ENCODE measurements around the gene CCDC106.

CCDC106 gene

DNA sequence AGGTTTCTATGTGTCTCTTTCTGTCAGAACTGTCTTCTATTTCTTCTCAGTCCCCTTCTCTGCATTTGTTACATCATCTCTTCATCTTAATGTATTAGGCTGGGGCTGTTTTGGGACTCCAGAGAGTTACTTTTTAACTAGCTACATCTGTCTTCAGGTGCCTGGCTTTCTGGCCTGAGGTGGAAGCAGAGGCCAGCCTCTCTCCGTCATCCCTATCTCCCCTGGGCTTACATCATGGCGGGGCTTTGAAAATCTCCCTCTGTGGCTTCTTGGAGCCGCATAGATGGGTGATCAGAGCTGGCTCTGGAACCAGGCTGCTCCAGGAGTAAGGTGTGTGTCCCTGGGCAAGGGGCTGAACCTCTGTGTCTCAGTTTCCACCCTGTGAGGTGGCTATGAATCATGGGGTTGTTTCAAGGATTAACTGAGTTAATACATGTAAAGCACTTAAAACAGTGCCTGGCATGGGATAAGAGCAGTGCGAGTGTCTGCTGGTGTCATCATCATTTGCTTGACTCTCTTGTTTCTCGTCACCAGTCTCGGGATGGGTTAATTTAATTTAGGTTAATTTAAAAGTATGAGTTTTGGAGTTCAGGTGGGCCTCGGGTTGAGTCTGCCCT is 29.0 kb downstream of the CCDC106 start:
- in situ Hi-C loops (cut with MboI; ENCODE audit: low pct_unique_long_range_greater_than_20kb, low sequenced_read_pairs): no loop called here
- DNase-seq: no peak

DNA sequence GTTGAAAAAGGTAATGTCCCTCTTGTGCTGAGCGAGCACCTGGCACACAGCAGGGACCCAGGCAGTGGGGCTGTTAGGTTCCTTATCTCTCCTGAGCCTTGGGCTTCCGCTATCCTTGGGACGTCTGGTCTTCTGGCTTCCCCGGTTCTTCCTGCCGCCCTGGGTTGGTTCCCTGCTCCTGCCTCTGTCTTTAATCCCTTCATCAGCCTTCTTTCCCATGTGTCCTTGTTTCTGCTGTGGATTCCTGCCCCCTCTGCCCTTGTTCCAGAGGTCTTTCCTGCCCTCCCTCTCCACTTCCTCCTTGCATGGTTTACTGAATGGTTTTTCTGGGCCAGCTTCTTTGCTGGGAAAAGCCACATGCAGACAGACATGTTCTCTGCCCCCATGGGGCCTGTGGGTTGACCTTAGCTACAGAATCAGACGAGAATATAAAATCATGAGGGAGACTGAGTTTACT is 29.6 kb downstream of the CCDC106 start:
- no peak for DNase-seq
- in situ Hi-C loops (cut with MboI; ENCODE audit: low pct_unique_long_range_greater_than_20kb, low sequenced_read_pairs): no loop called here

DNA sequence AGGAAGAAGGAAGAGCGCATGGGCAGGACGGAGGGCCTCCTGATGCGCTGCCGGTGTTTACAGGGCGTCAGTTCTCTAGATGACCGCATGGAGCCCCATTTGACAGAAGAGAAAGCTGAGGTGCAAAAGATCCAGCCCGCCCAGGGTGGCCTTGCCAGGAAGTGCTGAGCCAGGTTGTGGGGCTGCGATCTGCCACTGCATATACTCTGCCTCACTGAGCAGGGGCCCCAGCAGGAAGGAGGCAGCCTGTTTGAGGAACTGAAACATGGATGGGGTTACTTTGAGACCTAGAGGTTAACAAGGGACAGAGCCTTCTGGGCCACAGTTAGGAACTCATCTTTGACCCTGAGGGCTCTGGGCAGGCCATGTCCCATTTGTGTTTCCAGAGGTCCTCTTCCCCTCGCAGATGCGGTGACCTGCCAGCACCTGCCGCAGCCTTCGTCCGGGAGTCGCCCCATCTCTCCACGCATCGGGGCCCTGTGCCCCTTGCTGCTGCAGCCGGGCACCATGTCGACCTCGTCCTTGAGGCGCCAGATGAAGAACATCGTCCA is 30.2 kb downstream of the CCDC106 start:
- in situ Hi-C loops (cut with MboI; ENCODE audit: low pct_unique_long_range_greater_than_20kb, low sequenced_read_pairs): no loop called here
- DNase-seq: peak; percentile 64

DNA sequence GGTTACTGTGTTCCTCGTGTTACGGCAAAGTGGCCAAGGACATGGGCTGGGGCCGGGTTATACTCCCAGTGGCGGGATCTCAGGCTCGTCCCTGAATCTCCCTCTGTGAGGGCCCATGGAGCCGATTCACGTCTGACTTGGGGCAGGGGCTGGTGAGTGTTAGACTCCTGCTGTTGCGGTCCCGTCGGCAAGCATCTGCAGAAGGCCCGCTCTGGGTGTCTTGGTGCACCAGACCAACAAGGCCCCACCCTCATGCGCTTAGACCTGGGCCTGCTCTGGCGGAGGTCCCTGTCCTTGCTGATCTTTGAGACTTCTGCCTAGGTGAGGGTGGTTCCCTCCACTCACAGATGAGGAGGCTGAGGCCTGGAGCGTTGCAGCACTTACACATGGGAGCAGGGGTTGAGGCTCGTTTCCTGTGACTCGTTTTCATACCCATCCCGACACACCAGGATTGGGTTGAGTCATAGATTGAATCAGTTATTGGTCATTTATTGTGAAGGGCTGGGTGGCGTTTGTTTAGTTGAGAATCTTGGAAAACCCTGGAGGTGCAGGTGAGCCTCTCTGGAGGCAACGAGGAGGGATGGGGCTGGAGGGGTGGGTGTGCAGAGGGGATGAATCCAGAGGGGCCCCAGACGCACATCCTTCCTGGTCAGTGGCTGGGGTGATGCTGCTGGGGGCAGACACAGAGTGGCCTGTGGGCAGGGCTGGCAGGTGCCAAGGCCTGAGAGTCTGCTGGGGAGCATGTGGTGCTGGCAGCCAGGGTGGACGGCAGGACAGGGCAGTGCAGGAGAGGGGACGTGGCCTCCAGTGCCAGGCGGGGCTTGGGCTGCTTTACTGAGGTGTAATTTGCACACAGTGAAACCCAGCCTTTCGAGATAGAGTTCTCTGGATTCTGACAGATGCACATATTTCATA is 31.6 kb downstream of the CCDC106 start:
- in situ Hi-C loops (cut with MboI; ENCODE audit: low pct_unique_long_range_greater_than_20kb, low sequenced_read_pairs): no loop called here
- DNase-seq: no peak

DNA sequence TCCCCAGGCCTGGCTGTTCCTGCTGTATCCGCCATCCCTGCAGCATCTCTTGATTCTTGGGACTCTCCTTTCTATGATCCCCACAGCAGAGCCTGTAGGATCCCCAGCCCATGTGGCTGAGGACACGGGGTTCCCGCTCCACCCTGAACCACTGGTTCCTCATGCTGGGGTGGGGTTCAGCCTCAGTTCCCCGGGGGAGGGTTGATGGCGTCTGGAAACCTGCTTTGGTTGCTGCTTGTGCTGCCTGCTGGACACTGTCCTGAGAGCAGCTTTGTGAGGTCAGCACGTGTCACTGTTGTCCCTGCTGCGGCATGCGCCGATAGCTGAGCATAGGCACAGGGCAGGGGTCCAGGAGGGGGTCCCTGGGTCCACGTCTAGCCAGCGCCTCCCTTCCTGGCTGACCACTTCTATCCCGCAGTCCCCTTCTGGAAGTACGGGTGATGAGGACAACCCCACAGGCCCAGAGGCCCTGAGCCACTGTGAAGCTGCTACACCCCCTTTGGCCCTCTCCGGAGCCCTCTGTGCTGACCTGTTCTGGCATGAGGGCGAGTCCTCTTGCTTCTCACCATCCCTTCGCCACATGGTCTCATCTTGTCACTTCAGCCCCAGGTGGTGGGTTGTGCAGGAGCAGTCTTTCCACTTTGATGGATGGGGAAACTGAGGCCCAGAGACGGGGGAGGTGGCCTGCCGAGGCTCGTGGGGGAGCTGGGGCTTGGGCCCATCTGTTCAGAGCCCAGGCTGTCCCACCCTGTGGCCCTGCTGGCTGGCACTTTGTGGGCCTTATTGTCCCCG is 32.5 kb downstream of the CCDC106 start:
- in situ Hi-C loops (cut with MboI; ENCODE audit: low pct_unique_long_range_greater_than_20kb, low sequenced_read_pairs): no loop called here
- no peak for DNase-seq

DNA sequence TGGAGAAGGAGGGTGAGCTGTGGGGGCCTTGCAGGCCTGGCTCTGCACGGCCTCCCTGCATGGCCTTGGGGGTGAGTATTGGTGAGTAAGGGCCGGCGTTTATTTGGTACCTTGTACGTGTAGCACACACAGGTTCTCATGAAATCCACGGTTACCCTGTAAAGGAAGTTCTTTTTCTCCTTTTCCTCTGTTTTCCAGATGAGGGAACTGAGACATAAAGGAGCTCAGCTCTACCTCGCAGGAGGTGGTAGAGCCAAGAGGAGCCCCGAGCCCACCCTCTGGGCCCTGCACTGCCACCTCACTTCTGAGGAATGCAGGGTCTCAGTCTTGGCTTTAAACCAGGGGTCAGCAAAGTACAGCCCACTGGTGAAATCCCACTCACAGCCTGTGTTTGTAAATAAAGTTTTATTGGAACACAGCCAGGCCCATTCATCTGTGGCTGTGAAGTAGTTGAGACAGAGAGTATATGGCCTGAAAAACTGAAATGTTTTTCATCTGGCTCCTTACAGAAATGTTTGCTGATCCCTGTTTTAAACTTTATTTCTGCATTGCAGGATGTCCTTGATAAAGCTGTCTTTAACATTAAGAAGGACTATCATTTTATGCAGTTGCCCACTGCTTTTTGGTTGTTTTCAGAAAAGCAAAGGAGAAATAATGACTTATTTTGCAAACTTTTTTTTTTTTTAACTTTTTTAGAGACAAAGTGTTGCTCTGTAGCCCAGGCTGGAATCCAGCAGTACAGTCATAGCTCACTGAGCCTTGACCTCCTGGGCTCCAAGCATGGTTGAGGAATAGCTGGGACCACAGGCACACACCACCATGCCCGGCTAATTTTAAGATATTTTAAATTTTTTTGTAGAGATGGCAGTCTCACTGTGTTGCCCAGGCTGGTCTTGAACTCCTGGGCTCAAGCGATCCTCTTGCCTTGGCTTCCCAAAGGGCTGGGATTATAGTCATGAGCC is 33.4 kb downstream of the CCDC106 start:
- DNase-seq: no peak
- in situ Hi-C loops (cut with MboI; ENCODE audit: low pct_unique_long_range_greater_than_20kb, low sequenced_read_pairs): no loop called here

DNA sequence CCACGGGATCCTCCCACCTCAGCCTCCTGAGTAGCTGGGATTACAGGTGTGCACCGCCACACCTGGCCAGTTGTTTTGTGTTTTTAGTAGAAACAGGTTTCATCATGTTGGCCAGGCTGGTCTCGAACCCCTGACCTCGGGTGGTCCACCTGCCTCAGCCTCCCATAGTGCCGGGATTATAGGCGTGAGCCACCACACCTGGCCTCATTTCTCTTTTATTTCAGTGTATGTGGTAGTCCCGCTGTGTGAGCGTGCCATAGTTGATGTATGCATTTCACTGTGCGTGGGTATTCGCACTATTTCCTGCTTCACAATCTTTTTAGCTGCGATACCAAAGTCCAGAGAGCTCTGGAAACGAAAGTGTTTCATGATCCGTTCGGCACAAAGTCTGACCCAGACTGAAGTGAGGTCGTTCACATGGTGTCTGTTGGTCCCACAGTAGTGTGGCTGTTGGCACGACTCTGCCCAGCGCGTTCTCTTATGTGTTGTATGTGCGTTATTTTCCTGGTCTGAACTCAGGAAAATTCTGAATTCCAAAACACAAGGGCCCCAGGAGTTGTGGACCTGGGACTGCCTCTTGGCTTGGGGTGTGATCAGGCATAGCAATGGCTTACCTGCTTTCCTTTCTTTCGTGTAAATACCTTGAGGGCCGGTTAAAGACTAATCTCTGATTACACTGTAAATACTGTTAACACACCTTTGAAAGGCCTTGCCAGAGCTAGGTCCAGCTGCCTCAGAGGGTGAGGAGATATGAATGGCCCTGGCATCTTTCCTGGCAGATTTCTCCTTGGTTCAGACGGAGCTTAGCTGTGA is 35.6 kb downstream of the CCDC106 start:
- in situ Hi-C loops (cut with MboI; ENCODE audit: low pct_unique_long_range_greater_than_20kb, low sequenced_read_pairs): no loop called here
- DNase-seq: no peak

DNA sequence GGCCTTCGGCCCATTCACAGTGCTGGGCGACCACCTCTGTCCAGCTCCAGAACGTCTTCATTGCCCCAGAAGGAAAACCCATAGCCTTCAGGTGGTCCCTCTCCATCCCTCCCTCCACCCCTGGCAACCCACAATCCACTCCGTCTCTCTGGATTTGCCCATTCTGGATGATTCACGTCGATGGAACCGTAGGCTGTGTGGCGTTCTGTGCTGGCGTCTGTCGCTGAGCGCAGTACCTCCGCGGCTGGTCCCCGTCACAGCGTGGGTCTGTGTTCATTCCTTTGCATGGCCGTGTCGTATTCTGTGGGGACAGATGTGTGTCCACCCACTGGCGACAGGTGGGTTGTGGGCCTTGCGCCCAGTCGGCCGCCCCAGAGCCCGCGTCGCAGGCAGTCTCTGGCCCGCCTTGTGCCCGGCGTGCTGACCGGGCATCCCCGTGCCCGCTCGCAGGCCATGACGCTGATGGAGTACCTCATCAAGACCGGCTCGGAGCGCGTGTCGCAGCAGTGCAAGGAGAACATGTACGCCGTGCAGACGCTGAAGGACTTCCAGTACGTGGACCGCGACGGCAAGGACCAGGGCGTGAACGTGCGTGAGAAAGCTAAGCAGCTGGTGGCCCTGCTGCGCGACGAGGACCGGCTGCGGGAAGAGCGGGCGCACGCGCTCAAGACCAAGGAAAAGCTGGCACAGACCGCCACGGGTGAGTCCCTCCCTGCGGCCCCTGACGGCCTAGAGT is 37.1 kb downstream of the CCDC106 start:
- DNase-seq: no peak
- in situ Hi-C loops (cut with MboI; ENCODE audit: low pct_unique_long_range_greater_than_20kb, low sequenced_read_pairs): no loop called here

DNA sequence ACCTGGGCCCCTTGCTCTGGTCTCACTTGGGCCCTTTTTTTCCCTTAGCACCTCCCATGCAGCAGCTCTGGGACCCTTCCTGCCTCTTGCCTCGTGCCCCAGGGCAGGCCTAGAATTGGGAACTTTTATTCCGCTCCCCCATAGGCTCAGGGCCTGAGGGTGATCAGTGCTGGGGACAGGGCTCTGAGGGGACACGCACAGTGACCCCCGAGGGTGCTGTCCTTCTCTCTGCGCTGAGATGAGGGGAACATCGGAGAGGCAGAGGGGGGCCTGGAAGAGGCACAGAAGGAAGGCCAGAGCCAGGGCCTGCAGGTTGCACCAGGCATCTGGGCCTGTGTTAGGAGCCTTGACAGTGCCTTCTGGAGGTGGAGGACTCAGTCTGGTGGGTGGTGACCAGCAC is 37.8 kb downstream of the CCDC106 start:
- in situ Hi-C loops (cut with MboI; ENCODE audit: low pct_unique_long_range_greater_than_20kb, low sequenced_read_pairs): no loop called here
- no peak for DNase-seq

DNA sequence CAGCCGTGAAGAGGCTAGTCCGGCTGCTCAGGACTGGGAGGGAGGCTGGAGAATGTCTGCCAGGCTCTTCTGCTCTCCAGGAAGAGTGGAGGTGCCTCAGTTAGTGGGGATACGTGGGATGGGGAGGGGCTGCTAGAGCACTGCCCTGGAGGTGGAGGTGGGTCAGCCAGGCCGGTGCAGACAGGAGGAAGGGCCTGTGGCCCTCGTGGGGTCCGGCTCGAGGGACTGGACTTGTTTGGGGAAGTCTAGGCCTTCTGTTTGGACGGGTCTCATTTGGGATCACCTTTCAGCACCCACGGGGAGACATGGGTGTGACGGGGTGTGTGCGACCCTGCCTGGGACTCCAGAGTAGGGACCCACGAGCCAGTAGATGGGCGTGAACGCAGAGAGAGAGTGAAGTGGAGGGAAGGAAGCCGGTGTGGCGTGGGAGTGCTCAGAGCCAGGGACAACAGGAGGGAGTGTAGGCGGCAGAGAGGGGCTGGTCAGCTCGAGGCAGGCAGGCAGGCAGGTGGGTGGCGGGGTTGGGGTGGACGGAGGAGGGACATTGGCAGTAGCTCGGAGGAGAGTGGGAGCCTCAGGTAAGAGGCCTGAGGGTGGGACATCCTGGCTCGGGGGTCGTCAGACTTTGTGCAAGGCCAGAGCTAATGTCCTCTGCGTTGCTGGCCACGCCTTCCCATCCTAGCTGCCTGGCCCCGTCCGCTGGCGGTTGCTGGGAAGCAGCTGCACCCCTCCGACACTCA is 38.5 kb downstream of the CCDC106 start:
- no peak for DNase-seq
- in situ Hi-C loops (cut with MboI; ENCODE audit: low pct_unique_long_range_greater_than_20kb, low sequenced_read_pairs): no loop called here

DNA sequence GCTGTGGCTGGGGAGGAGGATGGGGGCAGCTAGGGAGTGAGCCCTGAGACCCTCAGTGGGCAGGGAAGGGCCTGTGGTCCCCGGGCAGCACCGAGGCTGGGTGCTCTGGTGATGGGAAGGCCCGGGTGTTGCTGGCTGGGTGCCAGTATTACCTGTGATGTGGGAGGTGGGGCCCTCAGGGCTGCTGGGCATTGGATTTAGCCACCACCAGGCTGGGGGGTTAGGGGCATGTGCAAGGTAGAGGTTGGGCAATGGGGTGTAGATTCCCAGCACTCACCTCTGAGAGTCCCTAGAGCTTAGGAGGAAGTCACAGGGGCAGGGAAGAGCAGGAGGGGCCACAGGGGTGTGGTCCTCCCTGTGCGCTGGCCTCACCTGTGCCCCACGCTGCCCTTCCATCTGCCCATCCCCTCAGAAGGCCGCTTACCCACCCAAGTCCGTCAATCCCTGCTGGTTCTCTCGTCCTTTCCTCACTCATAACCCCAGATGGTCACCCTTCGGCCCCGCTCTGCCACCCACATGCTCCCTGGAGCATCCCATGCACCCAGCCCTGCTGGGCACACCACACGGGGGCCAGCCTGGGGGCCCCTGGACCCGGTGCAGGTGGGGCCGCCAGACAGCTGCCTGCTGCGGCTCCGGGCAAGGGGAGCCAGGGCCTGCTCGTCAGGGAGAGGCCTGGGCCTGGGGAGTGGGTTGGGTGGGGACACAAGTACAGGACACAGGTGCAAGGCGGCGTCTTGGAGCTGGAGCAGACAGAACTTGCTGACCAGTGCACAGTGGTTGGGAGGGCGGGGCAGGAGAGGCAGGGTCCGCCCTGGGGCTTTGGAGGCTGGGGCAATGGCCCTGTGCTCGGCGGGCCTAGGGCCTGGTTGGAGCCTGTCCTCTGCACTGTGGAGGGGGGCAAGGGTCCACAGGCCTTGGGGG is 39.5 kb downstream of the CCDC106 start:
- in situ Hi-C loops (cut with MboI; ENCODE audit: low pct_unique_long_range_greater_than_20kb, low sequenced_read_pairs): no loop called here
- no peak for DNase-seq

DNA sequence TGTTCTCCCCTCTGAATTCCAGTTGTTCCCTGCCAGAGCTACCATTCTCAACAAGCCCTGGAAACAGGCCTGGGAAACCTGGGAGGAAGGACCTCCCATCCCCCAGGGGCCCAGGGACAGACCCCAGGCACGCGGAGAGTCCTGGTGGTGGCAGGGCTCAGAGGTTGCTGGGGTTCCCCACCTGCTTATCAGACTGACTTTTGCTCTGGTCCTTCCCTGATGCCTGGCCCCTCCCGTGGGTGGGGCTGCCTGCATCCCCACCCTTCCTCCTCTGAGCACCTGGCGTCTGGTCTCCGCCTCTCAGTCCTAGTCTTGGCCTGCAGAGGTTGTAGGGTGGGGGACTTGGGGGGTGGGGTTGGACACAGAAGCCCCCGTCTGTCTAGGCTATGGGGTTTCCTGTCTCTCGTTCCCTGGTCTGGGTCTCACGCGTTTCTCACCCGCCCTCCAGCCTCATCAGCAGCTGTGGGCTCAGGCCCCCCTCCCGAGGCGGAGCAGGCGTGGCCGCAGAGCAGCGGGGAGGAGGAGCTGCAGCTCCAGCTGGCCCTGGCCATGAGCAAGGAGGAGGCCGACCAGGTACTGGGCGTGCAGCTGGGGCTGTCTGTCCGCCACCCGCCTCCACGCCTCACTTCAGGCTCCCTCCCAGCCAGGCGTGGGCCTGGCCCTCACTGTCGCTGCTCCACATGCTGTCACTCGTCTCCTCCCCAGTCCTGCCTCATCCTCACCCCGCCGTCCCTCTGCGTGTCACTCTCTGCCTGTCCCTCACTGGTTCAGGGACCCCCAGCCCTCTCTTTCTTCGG is 40.6 kb downstream of the CCDC106 start:
- no peak for DNase-seq
- in situ Hi-C loops (cut with MboI; ENCODE audit: low pct_unique_long_range_greater_than_20kb, low sequenced_read_pairs): no loop called here

DNA sequence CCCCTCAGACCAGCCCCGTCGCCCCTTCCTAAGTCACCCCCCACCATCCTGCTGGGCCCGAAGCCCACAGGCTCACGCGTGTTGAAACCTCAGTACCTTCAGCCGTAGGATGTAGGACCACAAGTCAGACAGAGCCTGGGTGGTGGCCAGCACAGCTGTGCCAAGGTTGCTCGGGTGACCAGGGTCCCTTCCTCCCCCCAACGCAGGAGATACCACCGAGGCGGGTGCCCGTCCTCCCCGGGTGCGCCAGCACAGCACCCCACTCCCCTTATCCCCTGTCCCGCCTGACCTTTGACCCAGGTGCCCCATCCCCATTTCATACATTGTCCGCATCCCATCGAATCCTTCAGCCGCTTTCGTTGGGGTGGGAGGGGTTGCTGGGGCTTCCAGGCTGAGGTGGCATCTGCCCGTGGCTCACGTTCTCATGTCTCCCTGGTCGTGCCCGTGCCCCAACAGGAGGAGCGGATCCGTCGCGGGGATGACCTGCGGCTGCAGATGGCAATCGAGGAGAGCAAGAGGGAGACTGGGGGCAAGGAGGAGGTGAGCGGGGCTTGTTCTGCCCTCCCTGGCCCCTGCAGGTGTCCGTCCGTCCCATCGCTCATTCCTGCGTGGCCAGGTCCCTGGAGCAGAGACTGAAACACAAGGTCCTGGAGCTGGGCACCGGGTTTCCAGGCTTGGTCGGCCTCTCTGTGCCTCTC is 41.5 kb downstream of the CCDC106 start:
- no peak for DNase-seq
- in situ Hi-C loops (cut with MboI; ENCODE audit: low pct_unique_long_range_greater_than_20kb, low sequenced_read_pairs): no loop called here

DNA sequence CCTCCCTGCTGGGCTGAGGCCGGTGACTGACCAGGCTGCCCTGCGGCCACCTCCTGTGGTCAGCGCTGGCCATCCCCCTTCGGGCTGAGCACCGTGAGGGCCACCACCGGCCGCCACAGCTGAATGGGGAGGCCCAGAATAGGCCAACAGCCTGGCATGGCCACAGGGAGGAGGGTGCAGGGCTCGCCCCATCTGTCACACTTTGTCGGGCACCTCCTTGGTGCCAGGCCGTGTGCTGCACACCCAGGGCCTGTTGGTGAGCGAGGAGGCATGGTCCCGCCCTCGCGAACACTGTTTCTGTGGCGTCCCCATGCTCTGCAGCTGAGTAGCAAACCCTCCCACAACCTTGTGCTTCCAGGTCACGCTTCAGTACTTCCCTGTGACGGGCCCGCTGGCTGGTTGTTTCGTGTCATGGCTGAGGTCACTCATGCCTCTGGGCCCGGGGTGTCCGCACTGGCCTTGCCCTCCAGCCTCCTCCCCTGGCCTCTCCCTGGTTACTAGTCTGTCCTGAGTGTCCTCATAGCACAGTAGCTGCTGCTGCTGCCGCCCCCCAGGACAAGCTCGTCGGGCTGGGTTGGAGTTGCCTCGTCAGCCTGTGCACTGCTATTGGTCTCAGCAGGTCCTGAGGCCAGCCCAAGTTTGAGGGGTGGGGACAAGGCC is 42.2 kb downstream of the CCDC106 start:
- no peak for DNase-seq
- in situ Hi-C loops (cut with MboI; ENCODE audit: low pct_unique_long_range_greater_than_20kb, low sequenced_read_pairs): no loop called here

Data from KBM-7 (cell line).